Mucosa of gallbladder (tissue), 1 donor: Measurements from ENCODE around the gene ZBTB47. TPM values are rescaled to one million over a fixed set of nuclear protein-coding genes. Genes with fewer than 3 reads are reported as not detected.

Experiments used
- DNase-seq: peaks from one replicate; pipeline ENCODE4 v3.0.0-alpha.2; 2020; ENCODE audit warnings: low spot score
- total RNA-seq: library from RNA; stranded (reverse); gene quantifications from one replicate; pipeline ENCODE4 v1.2.1, GENCODE V29; 2021
- donor health status: DM: no; HTN: no; CAD: no.

ZBTB47 gene
- total RNA-seq, 1 donor from 2014 or later: 41.2 TPM

DNA sequence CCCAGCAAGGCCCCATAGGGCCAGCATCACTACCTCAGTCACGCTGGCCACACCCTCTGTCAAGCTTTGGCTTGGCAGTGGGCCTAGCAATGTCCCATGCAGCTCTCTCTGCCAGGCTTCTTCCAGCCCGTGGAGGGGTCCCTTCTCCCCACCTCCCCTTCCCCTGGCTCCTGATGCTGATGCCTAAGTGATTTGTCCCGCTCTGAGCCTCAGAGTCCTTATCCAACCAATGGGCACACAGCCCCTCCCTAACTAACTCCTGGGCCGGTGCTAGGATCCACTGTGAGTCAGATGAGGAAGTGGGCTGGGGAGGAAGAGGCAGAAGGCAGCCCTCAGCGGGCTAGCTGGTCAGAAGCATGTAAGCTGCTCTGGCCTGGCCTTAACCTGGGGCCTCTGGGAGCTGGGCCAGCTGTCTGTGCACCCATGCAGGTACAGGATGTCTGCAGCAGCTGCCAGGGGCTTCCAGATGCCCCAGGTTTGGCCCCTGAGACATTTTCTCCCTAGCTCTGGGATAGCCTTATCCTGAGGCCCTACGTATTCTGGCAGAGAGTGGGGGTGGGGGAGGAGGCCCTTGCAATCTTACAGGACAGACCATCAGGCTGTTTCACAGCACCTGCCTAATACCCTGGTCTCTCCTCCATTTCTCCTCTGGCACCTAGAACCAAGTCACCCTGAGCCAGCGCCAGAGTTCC, 740 bp upstream of the ZBTB47 start:
- DNase-seq: peak; percentile 68

DNA sequence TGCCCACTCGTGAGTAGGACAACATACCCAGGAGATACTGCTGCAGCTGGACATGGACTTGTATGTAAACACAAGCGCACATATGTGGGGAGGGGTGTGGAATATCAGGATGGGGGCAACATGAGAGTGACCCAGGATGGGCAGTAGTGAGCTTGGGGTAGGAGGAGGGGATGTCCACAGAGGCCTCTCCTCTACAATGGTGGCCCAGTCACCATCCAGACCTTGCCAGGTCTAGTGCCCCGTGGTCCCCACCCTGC, 266 bp upstream of the ZBTB47 start:
- DNase-seq: no peak

DNA sequence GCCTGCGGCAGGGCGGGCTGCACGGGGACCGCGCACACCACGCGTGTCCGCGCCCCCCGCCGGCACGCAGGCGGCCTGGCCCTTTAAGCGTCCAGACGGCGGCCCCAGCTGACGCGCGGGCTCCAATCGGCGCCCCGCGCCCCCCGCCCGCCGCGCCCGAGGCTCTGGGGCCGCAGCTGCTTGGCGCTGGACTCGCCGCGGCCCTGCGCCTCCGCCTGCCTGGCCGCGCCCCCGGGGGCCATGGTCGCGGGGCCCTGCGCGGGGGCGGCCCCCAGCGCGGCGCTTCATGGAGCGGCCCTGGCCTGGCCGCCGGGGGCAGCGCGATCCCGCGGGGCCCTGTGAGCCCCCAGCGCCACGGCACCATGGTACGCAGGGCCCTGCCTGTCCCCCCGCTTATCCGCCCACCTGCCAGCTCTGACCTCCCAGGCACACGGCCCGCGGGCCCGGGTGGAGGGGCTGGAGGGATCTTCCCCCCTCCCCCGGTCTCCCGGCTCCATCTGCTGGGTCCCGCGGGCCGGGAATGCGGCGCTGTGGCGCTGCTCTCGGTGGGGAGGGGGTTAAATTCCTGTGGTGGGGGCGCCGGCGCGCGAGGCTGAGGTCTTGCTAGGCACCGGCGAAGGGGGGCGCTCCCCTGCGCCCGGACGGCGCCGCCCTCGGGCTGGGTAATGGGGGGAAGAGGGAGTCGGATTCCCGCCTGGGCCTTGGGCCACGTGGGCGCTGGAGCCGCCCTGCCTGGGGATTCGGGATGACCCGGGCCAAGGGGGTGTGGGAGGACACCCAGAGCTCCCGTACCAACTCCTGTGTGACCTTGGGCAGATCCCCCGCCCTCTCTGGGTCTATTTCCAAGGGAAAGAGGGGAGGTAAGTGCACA, 1.1 kb downstream of the ZBTB47 start:
- DNase-seq: no peak

DNA sequence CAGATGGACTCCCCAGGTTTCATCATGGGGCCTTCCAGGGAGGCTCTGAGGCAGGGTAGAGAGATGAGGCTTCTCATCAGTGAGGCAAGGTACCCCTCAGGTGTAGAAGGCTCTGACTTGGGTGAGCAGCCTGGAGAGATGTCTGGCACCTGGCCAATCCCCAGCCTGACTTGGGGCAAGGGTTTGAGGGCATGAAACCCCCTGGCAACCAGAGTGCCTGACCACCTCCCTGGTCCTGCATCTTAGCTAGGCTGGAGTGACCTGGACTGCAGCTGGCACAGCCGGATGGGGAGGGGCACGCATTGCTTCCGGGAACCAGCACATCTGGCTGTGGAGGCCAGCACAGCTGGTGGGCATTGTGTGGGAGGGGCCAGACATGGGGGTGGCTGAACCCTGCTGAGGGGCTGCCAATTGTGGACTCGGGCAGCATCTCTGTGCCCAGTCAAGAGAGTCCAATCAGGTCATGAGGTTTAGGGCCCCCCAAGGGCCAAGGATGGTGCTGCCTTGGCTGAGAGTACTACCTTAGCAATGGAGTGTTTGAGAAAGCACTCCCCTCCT, 1.9 kb downstream of the ZBTB47 start:
- DNase-seq: no peak

DNA sequence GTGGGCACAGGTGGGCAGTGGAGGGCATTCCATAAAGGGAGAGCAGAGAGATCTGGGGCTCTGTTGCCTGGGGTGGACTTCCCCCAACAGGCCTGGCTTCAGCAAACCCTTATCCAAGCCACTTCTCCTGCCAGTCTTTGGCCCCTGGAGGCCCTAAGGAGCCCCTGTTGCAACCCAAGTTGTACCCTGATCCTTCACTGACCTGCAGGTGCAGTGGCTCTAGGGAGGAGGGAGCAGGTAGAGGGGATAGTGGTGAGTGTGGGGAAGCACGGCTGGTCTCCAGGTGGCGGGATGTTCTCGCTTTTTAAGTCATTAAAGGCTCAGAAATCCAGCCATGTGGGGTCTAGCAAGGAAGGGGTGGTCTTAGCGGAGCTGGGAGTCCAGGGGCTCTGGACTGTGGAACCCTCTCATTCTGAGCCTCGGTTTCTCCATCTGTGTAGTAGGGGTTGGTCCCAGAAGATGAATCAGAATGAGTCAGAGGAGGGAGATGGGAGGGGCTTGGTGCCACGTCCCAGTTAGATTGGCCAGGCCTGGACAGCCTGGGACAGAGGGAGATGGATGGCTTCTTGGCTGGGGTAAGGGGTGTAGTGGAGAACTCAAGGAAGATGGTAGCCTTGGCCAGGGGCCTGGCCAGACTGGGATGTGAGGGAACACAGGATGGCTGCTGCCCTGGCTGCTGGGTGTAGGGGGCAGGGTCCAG, 2.6 kb downstream of the ZBTB47 start:
- DNase-seq: no peak

DNA sequence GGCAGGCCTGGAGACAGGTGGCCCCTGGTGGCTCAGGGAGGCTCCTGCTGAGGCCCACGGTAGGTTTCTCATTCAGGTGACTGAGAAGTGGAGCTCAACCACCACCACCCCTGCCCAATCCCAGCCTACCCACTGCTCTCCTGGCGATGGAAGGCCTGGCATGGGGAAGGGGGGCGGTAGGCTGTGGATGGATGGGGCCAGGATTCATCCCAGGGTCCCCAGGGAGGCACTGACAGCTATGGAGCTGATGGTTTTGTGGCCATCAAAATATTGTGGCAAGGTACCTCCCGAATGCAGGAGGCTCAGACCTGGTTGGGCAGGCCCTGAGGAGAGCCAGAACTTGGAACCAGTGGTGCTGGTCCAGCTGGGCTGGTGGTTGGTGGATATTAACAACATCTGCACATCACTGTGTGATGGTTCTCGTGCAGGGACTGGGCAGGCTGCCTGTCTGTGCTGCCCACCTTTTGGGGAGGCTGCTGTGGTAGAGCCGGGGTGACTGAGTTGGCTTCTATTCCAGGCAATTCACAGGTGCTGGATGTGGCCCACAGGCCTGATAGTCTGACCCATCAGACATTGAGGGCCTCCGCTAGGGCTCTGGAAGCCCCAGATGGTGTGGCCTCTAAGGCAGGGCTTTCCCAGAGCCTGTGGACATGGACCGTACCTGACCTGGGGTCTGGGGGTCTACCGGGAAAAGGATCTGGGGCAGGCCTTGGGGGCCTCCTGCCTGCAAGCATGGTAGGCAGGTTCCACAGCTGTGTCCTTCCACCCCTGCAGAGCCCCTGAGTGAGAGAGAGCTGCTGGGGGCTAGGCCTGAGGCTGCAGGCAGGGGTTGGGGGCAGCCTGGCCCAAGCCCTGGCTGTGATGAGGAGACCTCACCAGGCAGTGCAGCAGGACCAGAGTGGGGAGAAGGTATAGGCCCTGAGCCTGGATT, 3.4 kb downstream of the ZBTB47 start:
- no peak for DNase-seq

DNA sequence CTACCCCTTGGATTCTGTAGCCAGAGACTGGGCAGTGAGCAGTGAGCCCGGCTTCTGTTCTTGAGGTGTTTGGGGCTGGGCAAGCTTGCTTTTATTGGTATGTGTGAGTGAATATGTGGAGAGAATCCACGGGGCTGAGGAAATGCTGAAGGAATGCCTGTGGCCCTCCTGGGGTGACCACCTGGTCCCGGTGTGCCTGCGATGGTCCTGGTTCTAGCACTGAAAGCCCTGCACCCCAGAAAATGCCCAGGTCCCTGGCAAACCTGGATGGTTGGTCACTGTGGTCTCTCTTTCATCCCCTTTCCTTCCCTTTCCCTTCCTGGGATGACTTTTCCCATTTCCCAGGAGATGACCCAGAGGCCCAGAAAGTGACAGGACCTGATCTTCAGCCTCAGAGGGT, 4.2 kb downstream of the ZBTB47 start:
- no peak for DNase-seq

DNA sequence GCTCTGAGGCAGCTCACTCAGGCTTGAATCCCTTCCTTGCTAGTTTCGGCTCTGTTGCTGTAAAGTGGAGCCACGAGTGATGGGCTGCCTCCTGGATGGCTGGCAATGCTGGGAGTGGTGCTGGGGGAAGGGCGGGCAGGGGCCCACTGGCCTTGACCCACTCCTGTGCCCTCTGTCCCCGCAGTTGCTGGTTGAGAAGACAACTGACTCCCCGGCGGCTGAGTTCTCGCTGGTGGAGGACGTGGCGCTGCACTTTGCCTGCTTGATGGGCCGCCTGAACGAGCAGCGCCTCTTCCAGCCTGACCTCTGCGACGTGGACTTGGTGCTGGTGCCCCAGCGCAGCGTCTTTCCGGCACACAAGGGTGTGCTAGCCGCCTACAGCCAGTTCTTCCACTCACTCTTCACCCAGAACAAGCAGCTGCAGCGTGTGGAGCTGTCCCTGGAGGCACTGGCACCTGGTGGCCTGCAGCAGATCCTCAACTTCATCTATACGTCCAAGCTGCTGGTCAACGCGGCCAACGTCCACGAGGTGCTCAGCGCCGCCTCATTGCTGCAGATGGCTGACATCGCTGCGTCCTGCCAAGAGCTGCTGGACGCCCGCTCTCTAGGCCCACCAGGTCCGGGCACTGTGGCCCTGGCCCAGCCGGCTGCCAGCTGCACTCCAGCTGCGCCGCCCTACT, 4.7 kb downstream of the ZBTB47 start:
- DNase-seq: no peak

DNA sequence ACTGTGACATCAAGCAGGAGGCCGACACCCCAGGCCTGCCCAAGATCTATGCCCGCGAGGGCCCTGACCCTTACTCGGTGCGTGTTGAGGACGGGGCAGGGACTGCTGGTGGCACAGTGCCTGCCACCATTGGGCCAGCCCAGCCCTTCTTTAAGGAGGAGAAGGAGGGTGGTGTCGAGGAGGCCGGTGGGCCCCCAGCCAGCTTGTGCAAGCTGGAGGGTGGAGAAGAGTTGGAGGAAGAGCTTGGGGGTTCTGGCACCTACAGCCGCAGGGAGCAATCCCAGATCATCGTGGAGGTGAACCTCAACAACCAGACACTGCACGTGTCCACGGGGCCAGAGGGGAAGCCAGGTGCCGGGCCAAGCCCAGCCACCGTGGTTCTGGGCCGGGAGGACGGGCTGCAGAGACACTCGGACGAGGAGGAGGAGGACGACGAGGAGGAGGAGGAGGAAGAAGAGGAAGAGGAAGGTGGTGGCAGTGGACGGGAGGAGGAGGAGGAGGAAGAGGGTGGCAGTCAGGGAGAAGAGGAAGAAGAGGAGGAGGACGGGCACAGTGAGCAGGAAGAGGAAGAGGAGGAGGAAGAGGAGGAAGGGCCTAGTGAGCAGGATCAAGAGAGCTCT, 5.4 kb downstream of the ZBTB47 start:
- DNase-seq: no peak

DNA sequence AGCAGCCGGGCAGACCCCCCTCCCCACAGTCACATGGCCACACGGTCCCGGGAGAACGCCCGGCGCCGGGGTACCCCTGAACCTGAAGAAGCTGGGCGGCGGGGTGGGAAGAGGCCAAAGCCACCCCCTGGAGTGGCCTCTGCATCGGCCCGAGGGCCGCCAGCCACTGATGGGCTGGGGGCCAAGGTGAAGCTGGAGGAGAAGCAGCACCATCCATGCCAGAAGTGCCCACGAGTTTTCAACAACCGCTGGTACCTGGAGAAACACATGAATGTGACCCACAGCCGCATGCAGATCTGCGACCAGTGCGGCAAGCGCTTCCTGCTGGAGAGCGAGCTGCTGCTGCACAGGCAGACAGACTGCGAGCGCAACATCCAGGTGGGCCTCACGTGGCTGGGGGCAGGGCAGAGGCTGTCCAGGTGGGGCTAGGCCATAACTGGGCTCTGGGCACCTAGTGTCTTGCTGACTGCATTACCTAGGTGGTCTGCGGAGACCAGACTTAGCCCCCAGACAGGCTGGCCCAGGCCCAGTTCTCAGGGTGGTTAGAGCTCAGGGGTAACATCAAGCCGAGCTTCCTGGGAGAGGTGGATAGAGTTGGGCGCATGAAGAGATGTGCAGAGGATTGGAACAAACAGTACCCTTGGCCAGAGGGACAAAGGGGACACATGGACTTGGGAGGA, 6.1 kb downstream of the ZBTB47 start:
- DNase-seq: no peak

DNA sequence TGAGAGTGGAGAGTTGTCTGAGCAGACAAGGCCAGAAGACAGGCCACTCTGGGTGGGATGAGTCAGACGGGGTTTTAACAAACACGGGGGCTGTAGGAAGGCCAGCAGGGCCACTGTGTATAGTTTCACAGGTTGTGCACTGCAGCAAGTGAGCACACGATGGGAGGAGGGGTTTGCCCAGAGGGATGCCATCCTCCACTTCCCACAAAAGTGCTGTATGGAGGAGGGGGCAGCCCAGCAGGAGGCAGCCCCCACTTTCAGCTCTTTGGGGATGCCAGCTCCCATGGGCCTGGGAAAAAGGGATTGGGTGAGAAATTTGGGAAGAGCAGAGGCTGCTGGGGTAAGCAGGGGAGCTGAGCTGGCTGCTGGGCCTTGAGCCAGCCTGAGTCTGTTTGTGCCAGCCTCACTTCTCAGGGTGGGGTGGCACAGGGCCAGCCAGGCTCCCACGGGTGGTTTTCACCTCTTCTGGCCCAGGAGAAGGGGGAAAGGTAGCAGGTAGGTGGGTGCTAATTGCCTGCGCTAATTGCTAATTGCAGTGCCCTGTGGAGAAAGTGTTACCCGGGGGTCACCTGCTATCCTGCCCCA, 6.7 kb downstream of the ZBTB47 start:
- DNase-seq: no peak

DNA sequence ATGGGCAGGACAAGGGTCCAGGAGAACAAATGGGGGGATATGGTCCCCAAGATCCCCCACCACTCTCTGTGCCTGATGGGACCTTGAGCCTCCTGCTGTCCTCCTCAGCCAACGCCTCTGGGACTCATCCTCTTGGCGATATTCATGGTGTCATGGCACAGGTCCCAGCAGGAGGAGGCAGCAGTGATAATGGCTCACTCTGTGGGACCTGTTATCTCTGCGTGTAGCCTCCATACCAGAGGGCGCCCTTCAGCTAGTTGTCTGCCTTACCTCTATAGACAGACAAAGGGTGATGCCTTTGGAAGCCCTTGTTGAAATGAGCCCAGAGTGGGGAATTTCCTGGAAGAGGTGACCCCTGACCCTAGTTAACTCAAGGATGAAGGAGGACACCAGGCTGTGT, 7.4 kb downstream of the ZBTB47 start:
- DNase-seq: no peak

DNA sequence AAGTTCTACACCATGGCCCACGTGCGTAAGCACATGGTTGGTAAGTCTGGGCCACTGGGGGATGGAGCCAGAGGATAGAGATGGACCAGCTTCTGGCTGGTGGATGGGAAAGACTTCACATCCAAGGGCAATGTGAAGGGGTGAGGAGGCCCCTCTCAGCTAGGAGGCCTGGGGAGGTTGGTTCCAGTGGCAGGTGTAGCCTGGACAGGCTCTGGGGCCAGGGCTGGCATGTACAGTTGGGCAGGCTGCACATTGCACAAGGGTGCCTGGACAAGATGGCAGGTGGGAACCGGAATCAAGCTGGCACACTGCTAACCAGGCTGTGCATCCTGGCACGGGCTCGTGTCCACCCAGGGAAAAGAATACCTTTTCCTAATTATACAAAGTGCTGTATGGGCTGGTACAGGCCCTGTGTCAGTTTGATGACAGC, 8.1 kb downstream of the ZBTB47 start:
- DNase-seq: no peak

DNA sequence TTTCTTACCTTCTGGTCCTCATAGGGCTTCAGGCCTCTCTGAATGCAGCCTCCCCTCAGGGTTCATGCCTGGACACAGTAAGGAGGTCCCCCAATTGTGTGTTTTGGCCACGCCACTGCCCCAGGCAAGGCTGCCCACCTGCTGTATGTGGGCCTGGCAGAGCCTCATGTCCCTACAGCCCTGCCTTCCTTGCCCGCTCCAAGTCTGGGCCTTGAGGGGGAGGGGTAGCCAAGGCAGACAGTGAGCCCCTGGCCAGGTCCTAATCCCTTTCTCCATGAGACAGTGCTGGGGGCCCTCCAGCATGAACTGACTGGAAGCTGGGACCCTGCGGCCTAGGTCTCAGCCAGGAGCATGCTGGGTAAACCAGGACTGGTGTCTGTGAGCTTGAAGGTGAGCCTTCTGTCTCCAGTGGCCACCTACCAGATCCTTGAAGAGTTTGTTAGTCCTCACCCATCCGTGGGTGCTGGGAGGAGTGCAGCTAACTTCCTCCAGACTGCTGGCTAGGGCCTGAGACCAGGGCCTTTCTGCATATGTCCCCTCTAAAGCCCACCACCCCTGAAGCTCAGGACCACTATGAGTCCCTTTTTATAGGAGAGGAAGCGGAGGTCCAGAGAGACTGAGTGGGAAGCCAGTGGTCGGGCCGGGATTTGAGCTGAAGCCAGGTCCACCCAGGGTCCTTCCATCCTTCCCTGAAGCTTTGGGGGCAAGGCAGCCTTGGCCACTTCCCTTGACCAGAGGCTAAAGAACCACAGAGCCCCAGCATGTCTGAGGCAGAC, 8.7 kb downstream of the ZBTB47 start:
- no peak for DNase-seq

DNA sequence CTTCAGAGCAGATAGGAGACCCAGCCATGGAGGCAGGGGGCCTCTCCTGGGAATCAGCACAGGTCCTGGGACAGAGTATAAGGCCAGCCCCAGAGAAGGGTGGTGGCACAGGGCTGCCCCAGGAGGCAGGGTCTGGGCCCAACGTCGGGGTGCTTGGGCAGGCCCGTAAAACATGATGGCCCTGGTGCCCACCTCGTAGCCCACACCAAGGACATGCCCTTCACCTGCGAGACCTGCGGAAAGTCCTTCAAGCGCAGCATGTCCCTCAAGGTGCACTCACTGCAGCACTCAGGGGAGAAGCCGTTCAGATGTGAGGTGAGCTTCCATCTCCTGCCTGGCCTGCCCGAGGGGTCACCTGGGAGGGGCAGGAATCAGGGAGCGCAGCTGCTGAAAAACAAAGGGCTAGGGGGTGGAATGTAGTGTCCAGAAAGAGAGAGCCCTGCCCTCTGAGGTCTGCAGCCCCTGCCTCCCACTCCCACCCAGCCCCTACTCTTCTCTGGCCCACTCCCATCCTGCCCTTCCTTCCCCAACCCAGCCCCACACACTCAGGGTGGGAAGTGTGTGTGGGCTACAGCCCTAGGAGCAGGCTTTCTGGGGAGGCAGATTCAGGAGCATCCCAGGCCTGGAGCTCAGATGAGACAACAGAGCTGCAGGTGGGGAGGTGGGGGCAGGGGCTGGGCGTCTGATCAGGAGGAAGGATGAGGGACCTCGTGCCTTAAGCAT, 9.5 kb downstream of the ZBTB47 start:
- DNase-seq: no peak

DNA sequence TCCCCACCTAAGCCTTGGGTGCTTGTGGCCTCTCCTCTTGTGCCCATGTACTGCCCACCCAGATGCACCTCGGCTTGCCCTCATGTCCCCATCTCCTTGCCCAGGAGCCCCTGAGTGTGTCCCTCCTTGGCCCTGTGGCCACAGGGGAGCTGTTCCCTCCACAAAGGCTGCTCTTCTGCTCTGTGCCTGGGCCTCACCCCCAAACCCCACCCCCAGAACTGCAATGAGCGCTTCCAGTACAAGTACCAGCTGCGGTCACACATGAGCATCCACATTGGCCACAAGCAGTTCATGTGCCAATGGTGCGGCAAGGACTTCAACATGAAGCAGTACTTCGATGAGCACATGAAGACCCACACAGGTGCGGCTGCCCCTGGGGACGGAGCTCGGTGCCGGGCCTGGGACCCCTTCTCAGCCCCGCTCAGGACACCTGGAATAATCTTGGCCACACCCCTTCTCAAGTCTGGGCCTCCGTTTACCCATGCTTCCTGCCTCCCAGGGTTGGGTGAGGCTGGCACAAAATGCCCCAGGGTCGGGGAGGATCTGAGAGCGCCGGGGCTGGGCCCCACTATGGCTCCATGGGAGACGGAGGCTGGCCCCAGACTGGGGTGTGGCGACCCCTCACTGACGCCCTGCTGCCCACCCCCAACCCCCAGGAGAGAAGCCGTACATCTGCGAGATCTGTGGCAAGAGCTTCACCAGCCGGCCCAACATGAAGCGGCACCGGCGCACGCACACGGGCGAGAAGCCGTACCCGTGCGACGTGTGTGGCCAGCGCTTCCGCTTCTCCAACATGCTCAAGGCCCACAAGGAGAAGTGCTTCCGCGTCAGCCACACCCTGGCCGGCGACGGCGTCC, 10.3 kb downstream of the ZBTB47 start:
- no peak for DNase-seq

DNA sequence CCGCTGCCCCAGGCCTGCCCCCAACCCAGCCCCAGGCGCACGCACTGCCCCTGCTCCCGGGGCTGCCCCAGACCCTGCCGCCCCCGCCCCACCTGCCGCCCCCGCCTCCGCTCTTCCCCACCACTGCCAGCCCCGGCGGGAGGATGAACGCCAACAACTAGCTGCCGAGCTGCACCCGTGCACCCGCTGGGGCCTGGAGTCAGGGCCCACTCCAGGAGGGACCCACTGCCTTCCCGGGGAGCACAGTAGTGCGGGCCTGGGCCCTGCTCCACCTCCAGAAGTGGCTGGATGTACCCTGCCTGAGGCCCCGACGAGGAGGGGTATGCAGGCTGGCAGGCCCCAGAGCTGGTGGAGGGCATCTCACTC, 10.9 kb downstream of the ZBTB47 start:
- DNase-seq: no peak
